GM19452 (cell line): ENCODE results near the gene DGKB.

Source experiments
- ATAC-seq: cut with Tn5 transposase; IDR thresholded peaks from one replicate; pipeline ENCODE4 v1.9.1; 2021; ENCODE audit not compliant: unreplicated experiment

DGKB gene

DNA sequence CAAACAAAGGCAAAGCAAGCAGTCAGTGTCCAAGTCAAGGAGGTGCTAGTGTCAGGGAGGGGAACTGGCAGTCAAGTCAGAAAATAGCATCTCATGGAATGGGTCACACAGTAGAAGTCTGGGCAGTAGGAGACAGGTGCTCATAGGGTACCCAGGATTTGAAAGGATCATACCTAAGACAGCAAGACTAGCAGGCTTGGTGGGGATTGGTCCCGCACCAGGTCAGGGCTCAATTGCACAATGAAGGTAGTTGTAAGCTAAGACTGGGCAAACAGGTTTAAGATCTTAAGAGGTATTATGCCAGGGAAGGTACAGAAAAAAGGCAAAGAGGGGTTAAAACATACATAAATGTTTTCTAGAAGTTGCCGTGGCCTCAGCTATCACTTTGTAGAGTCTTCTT, 731.7 kb downstream of the DGKB start:
- no peak for ATAC-seq

DNA sequence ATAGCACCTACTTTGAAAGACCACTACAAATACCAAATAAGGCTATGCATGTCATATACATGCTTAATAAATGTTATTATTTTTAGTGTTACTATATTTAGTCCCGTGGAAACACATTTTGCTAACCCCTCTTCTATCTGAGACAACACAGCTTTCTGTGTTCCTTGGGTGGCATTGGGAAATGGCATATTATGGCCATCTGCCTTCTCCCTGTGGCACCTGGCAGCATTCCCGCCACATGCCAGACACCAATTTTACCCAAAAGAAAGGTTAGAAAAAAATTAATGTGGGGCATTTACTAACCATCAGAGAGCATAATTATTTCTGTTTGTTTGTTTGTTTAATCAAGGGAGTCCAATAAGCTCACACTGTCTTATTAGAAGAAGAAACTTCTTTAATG, 744.4 kb downstream of the DGKB start:
- ATAC-seq: no peak

DNA sequence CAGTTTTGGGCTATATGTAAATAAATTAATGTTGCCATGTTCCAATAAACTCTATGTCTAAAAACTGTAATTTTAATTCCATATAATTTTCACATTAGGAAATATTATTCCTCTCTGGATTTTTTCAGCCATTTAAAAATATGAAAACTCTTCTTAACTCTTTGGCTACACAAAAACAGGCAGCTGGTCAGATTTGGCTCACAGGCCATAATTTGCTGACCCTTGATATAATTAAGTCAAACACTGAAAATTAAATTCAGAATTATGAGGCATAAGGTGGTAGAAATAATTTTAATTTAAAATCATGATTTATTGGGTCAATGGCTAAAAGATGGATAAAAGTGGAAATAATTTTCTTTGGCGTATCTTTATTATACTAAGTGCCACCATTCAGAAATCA, 746.1 kb downstream of the DGKB start:
- no peak for ATAC-seq

DNA sequence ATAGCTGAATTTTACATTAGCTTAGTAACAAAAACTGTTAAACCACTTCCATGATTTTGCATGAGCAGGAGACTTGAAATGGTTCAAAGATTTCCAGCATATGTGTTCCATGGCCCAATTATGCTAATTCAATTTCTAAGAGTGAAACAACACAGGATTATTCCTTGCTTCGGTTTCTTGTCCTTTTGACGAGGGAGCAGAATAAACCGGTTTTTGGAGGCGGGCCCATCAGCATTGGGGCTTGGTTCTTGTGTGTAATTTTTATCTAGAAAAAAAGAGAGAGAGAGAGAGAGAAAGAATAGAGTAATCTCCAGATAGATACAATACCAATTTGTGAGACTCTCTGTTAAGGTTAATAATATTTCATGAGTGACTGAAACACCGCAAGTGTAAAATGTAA, 753.6 kb downstream of the DGKB start:
- no peak for ATAC-seq

DNA sequence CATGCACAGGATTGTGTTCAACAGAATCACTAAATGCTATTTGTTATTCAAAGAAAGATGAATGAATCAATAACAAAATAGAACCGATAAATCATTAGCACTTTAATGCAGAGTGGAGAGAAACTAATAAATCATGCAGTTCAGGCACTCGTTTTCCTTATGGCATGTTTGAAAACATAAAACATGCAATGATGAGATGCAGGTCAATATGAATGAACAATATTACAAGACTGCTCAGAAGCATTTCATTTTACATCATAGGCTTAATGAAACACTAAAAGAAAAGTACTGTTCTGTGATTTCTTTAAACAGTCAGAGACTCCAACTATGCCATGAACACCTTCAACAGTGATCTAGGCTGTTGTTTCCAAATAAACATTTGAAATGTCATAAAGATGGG, 755.0 kb downstream of the DGKB start:
- no peak for ATAC-seq

DNA sequence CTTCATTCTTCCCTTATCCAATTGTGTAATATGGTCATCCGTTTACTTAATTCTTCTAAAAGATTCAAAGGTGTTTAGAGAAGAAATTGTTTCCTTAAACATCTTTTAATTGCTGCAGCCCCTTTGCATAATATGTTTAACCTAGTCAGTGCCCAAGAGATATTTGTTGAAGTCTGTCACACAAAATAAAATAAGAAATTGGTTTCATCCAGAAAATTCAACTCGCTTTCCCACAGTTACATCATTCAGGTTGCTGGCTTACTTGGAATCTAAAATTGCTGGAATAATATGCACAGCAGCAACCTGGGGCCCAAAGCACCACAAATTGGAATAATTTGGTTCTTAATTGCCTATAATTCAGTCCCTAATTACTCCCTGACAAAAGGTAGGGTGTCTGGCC, 758.0 kb downstream of the DGKB start:
- no peak for ATAC-seq

DNA sequence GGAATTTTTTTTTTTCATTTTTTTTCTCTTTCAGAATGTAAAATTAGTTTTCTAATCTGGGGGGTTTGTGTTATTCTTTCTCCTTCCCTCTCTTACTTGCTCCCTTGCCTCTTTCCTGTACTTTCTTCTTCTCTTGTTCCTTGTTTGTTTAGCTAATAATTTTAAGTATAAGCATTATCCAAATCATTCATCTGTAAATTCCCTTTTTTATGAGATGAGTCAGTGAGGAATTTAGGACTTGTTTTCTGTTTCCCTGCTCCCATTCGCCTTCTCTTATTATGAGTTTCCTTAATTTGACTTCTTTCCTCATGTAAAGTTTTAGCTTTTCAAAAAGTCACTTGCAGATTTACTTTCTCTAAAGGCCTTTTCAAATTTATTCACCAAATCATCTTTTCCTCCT, 758.4 kb downstream of the DGKB start:
- ATAC-seq: no peak

DNA sequence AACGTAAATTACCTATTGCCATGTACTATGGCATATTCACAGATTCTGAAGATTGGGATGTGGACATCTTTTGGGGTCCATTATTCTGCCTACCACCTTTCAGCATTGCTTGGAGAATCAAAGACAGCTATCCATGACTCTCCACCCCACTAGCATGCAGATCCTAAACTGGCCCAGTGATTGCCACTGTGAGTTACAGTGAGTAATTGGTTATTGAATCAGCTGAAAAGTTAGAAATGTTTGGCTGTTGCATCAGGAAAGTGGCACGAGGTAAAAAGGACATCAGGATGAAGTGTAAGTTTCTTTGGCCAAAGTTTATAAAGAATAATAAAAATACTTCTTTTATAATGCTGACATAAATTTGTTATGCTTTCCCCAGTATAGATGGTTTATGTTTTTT, 764.9 kb downstream of the DGKB start:
- ATAC-seq: no peak

DNA sequence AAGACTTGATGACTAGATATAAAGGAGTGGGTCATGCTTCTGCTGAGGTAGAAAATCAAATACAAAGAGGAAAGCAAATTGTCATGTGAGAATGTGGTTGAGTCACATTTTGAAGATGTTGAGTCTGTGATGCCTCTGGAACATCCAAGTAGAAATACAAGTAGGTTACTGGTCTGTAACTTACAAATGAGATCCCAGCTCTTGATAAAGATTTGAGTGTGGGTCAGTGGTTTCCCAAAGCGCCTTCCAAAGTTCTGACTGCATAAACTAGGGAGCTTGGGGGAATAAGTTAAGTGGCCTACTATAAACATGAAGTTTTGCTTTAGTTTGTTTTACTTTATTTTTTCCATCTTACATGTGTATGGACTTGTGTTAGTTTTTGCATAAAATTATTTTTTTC, 768.8 kb downstream of the DGKB start:
- ATAC-seq: no peak

DNA sequence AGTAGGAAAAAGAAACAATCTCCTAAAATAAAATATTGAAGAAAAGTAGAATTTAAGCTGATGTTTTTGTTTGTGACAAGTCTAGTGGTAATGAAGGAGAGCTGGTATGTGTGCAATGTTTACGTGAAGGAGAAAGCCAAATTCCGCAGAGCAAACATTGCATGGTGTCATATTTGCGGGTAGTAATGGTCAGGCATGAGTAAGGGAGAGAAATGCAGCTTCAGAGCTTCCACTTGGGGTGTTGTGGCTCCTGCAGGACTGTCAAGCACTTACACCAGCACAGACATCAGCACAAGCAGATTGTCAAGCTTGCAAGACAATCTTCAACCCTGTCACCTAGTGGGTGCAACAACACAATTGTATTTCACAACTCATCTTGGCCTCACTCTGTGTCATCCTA, 776.6 kb downstream of the DGKB start:
- ATAC-seq: no peak

DNA sequence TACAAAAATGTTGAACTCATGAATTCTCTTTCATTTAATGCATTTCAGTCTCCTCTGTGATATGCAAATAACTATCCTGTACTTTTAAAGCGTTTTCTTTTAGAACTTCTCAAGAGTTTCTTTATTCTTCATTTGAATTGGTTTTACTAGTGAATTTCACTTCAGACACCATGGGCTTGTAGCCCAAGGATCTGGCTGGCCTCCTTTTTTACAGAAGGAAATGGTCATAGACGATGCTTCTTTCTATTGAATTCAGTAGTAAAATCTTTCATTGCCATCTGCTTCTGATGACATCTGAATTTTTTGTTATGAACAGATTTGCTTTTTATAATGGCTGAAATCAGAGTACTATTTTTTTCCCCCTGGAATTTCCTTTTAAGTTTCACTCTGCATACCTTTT, 777.8 kb downstream of the DGKB start:
- no peak for ATAC-seq

DNA sequence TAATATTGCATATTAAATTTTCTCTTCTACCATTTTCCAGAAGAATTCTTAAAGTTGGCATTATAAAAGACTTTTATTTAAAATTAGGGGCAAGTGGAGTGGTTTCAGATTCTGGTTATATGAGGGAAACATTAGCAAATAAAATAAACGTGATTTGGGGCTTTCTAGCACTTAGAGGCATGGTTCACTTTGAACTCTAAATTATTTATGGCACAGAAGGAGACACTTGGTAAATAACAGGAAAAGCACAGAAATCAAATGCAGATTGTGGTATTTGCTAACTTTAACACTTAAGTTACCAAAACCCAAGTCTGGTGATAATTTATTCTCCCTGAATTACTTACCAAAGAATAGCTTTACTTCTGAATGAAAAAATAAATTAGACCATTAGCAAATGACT, 778.6 kb downstream of the DGKB start:
- no peak for ATAC-seq

DNA sequence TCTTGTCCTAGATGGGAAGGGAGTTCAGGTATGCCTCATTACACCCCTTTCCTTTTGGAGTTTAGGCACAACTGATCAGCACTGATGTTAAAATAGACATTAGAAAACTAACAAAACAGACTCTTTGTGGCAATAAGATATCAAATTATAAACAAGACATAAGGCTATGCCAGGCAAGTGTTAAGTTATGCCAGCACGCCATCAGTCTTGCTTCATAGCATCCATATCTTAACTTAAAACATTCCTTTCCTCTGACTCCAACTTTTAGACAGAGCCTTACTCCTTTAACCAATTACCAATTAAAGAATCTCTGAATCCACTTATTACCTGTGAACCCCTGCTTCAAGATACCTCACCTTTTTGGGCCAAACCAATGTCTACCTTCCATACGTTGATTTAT, 786.9 kb downstream of the DGKB start:
- ATAC-seq: no peak

DNA sequence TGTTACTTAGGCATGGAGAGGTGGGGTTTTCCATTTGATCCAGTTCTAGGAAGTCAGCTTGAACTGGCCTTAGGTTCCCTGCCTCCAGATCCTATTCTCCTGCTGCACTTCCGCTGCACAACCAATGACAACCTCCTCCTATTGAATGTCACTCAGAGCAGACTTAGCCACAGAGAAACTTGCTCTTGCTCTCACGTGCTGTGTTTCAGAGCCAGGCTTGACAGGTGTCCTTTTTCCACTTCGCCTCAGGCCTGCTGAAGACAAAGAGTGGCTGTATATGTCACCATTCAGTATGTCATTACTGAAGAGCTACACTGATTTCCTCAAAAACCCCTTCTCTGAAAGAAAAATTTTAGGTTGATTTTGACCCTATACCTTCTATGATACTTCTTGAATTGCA, 797.7 kb downstream of the DGKB start:
- ATAC-seq: no peak

DNA sequence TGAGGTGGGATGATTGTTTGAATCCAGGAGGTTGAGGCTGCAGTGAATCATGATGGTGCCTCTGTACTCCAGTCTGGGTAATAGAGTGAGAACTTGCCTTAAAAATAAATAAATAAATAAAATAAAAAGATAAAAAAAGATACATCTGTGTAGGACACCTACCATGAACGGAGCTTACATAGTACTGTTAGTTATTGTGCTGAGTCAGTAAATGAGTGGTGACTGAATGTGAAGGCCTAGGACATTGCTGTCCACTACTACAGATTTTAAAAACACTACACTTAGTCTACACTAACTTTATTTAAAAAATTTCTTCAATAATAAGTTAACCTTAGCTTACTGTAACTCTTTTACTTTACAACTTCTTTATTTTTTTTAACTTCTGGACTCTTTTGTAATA, 806.4 kb downstream of the DGKB start:
- ATAC-seq: no peak

DNA sequence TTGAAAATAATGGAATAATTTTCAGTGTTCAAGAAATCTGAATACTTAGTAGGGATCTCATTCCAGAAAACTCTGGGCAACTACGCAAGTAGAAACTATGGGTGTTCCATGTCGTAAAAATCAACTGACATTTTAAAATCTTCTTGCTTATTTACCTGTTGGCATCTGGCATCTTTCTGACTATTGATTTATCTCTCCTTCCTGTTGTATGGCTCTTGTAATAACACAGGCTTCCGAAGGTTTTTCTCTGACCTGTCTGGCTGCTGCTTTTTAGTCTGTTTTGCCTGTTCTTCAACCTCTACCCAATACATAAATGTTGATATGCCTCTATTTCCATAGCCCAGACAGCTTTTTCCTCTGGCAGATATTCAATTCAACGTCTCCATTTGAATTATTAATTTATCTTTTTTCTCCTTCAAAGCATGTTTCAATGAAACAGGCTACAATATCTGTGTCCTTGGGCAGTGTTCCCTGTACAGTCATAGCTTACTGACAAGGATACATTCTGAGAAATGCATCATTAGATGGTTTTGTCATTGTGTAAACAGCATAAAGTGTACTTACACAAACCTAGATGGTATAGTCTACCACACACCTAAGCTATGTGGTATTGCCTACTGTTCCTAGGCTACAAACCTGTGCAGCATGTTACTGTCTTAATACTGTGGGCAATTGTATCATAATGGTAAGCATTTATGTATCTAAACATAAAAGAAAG, 807.2 kb downstream of the DGKB start:
- ATAC-seq: no peak
